LNCAP (cell line): ENCODE data around the gene ZNF282.

Experiments
- TF ChIP-seq, protein P1 (sequence below): fragments of 450-650 bp; IDR thresholded peaks from 2 replicates; pipeline ENCODE4 v1.5.1; 2017; ENCODE audit warnings: mild to moderate bottlenecking

The ZNF282 gene

GRCh38 chr7:149196151-149196704 is 882 bp downstream of the ZNF282 start:
- TF ChIP-seq, protein P1, sequence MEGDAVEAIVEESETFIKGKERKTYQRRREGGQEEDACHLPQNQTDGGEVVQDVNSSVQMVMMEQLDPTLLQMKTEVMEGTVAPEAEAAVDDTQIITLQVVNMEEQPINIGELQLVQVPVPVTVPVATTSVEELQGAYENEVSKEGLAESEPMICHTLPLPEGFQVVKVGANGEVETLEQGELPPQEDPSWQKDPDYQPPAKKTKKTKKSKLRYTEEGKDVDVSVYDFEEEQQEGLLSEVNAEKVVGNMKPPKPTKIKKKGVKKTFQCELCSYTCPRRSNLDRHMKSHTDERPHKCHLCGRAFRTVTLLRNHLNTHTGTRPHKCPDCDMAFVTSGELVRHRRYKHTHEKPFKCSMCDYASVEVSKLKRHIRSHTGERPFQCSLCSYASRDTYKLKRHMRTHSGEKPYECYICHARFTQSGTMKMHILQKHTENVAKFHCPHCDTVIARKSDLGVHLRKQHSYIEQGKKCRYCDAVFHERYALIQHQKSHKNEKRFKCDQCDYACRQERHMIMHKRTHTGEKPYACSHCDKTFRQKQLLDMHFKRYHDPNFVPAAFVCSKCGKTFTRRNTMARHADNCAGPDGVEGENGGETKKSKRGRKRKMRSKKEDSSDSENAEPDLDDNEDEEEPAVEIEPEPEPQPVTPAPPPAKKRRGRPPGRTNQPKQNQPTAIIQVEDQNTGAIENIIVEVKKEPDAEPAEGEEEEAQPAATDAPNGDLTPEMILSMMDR: no peak

DNA sequence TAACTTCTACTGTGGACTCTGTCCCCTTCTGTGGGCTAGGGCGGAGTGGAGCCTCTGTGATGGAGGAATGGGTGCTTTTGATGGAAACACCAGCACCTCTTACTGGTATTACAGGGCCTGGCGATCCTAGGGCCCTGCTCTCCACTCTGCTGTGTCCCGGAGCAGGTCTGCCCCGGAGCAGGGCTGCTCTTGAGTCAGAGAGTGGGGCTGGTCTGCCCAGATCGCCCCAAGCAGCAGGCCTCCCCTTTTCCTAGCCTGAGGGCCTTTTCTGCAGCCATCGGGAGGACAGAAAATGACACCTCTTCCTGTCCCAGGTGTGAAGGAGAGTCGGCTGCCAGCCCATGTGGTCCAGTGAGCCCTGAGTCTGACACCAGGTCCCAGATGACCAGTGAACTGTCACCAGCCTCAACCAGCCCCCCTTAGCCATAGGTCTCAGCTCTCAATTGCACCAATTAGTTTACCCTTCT is 1.4 kb downstream of the ZNF282 start:
- TF ChIP-seq, protein P1: no peak

DNA sequence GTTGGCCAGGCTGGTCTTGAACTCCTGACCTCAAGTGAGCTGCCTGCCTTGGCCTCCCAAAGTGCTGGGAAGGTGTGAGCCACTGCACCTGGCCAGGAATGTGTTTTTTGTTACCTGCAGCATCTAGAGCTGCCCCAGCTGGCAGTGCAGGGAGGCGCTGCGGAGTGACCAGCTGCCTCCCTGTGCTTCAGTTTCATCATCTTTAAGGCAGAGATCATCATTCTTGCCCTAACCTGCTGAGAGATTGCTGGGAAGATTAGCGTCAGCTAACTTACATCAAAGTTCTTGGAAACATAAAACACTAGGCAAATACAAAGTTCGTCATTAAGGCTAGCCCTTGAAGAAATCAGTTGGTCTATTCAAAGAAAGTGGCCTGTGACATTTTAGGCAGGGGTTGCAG is 2.3 kb downstream of the ZNF282 start:
- TF ChIP-seq, protein P1: no peak

DNA sequence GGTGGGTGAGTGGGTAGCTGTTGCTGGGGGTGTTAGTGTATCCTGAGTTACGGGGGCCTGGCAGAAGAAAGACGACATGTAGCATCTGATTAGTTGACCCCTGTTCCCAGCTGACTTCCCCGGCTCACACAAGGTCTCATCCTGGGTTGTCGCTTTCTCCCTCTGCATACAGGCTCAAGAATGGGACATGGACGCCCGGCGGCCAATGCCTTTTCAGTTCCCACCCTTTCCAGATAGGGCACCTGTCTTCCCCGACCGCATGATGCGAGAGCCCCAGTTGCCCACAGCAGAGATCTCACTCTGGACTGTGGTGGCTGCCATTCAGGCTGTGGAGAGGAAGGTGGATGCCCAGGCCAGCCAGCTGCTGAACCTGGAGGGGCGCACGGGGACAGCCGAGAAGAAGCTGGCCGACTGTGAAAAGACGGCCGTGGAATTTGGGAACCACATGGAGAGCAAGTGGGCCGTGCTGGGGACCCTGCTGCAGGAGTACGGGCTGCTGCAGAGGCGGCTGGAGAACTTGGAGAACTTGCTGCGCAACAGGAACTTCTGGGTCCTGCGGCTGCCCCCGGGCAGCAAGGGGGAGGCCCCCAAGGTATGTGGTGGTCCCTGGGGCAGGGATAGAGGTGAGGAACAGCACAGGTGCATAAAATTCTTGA is 2.9 kb downstream of the ZNF282 start:
- TF ChIP-seq, protein P1: no peak

DNA sequence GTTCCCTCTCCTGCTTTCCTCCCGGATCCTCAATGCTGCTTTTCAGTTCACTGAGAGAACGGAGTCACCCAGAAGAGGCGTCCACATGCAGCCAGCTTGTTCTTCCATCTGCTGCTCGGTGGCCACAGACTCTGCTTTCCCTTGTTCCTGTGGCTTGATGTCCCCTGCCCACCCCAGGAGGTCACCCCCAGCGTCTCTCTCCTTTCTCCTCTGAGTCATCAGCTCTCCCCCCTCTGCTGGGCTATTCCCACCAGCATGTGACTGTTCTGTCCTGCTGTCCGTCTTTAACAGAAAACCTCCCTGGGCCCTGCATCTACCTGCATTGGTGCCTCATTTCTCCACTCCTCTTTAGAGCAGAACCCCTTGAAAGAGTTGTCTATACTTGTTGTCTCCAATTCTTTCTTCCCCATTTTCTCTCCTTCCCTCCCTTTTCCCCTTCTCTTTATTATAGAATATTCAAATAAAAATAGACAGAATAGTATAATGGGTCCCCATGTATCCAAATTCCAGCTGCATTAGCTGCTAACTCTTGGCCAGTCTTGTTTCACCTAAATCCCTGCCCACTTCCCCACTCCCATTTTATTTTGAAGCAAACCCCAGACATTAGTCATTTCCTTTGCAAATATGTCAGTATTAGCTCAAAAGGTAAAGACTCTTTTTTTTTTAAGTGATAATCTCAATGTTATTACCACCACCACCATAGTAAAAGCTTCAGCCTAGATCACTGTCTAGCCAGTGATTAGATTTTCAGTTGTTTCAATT is 4.1 kb downstream of the ZNF282 start:
- TF ChIP-seq, protein P1: no peak

GRCh38 chr7:149202831-149203231 is 7.5 kb downstream of the ZNF282 start:
- TF ChIP-seq, protein P1: no peak

GRCh38 chr7:149205690-149206381 is 10.5 kb downstream of the ZNF282 start:
- TF ChIP-seq, protein P1: no peak
